Measurements from ENCODE around the gene TSPEAR.
"Not testable (repeated sequence)": the region's sequence is repeated elsewhere in the genome, so short reads cannot be mapped to it uniquely, and the experiment has no call there.

Gene TSPEAR

GRCh38 chr21:44552681-44553080 lies 158.7 kb downstream of the TSPEAR start:
- Histone ChIP-seq H3K4me3 (ENCODE audit: low read length) (no peak overlapping the region), H3K27ac (ENCODE audit: low read depth, low read length) (no peak overlapping the region), H3K36me3 (ENCODE audit: control insufficient read depth, insufficient read depth, low read length) (no peaks in the 10 kb centered on the region), H3K9ac (ENCODE audit: low read length) (no peak overlapping the region), H3K27me3 (ENCODE audit: control insufficient read depth, insufficient read depth, low read length) (peaks cover 3% of the 10 kb centered on the region), H3K4me1 (ENCODE audit: control insufficient read depth, insufficient read depth, low read length) (no peaks in the 10 kb centered on the region)

- no peak overlapping the region for H3K27ac ChIP-seq (ENCODE audit: low read depth, low read length)
- no peak overlapping the region for H3K9ac ChIP-seq (ENCODE audit: low read length)
- no peaks in the 10 kb centered on the region for H3K36me3 ChIP-seq (ENCODE audit: control insufficient read depth, insufficient read depth, low read length)
- H3K4me3 ChIP-seq (ENCODE audit: low read length), result no peak overlapping the region
- H3K27me3 ChIP-seq (ENCODE audit: control insufficient read depth, insufficient read depth, low read length), result peaks cover 3% of the 10 kb centered on the region
- no peaks in the 10 kb centered on the region for H3K4me1 ChIP-seq (ENCODE audit: control insufficient read depth, insufficient read depth, low read length)
These were observed 159.2 kb downstream of the TSPEAR start for GRCh38 chr21:44552136-44552535.

- Histone ChIP-seq H3K4me1 (ENCODE audit: control insufficient read depth, insufficient read depth, low read length) (no peaks in the 10 kb centered on the region), H3K4me3 (ENCODE audit: low read length) (no peak within 1 kb of the TSS), H3K27me3 (ENCODE audit: control insufficient read depth, insufficient read depth, low read length) (peaks cover 3% of the 10 kb centered on the region), H3K36me3 (ENCODE audit: control insufficient read depth, insufficient read depth, low read length) (no peaks in the 10 kb centered on the region), H3K9ac (ENCODE audit: low read length) (no peak within 1 kb of the TSS), H3K27ac (ENCODE audit: low read depth, low read length) (no peak within 1 kb of the TSS)
These were observed 159.9 kb downstream of the TSPEAR start, which contains the start of gene KRTAP10-2 for GRCh38 chr21:44551340-44551961. KRTAP10-2 (minus strand) TSS chr21:44551505; CDS start chr21:44551458, 47 bp downstream.

GRCh38 chr21:44550807-44551206 lies 160.6 kb downstream of the TSPEAR start:
- Histone ChIP-seq H3K27me3 (ENCODE audit: control insufficient read depth, insufficient read depth, low read length) (peaks cover 3% of the 10 kb centered on the region), H3K9ac (ENCODE audit: low read length) (no peak overlapping the region)

GRCh38 chr21:44550285-44550684 lies 161.1 kb downstream of the TSPEAR start:
- not testable (repeated sequence) for H3K27me3 ChIP-seq (ENCODE audit: control insufficient read depth, insufficient read depth, low read length); H3K4me3 ChIP-seq (ENCODE audit: low read length); H3K9ac ChIP-seq (ENCODE audit: low read length); H3K27ac ChIP-seq (ENCODE audit: low read depth, low read length); H3K4me1 ChIP-seq (ENCODE audit: control insufficient read depth, insufficient read depth, low read length); H3K36me3 ChIP-seq (ENCODE audit: control insufficient read depth, insufficient read depth, low read length)

More at GRCh38 chr21:44550807-44551206, 160.6 kb downstream of the TSPEAR start:
- H3K27ac ChIP-seq (ENCODE audit: low read depth, low read length), result no peak overlapping the region
- no peaks in the 10 kb centered on the region for H3K36me3 ChIP-seq (ENCODE audit: control insufficient read depth, insufficient read depth, low read length)
- no peak overlapping the region for H3K4me3 ChIP-seq (ENCODE audit: low read length)
- no peaks in the 10 kb centered on the region for H3K4me1 ChIP-seq (ENCODE audit: control insufficient read depth, insufficient read depth, low read length)

- H3K4me3 ChIP-seq (ENCODE audit: low read length), result no peak overlapping the region
- no peak overlapping the region for H3K27ac ChIP-seq (ENCODE audit: low read depth, low read length)
- H3K27me3 ChIP-seq (ENCODE audit: control insufficient read depth, insufficient read depth, low read length), result peaks cover 3% of the 10 kb centered on the region
- no peaks in the 10 kb centered on the region for H3K4me1 ChIP-seq (ENCODE audit: control insufficient read depth, insufficient read depth, low read length)
- H3K9ac ChIP-seq (ENCODE audit: low read length), result no peak overlapping the region
- no peaks in the 10 kb centered on the region for H3K36me3 ChIP-seq (ENCODE audit: control insufficient read depth, insufficient read depth, low read length)
These were observed 161.7 kb downstream of the TSPEAR start for GRCh38 chr21:44549525-44550211.

- Histone ChIP-seq H3K27ac (ENCODE audit: low read depth, low read length) (no peak overlapping the region), H3K4me3 (ENCODE audit: low read length) (no peak overlapping the region), H3K9ac (ENCODE audit: low read length) (no peak overlapping the region), H3K36me3 (ENCODE audit: control insufficient read depth, insufficient read depth, low read length) (no peaks in the 10 kb centered on the region), H3K27me3 (ENCODE audit: control insufficient read depth, insufficient read depth, low read length) (no peaks in the 10 kb centered on the region), H3K4me1 (ENCODE audit: control insufficient read depth, insufficient read depth, low read length) (no peaks in the 10 kb centered on the region)
These were observed 162.4 kb downstream of the TSPEAR start for GRCh38 chr21:44548922-44549321.

GRCh38 chr21:44548381-44548780 lies 163.0 kb downstream of the TSPEAR start:
- Histone ChIP-seq H3K27me3 (ENCODE audit: control insufficient read depth, insufficient read depth, low read length) (no peaks in the 10 kb centered on the region), H3K4me1 (ENCODE audit: control insufficient read depth, insufficient read depth, low read length) (no peaks in the 10 kb centered on the region), H3K27ac (ENCODE audit: low read depth, low read length) (no peak overlapping the region), H3K36me3 (ENCODE audit: control insufficient read depth, insufficient read depth, low read length) (no peaks in the 10 kb centered on the region), H3K9ac (ENCODE audit: low read length) (no peak overlapping the region), H3K4me3 (ENCODE audit: low read length) (no peak overlapping the region)

GRCh38 chr21:44547656-44548331 lies 163.6 kb downstream of the TSPEAR start:
- Histone ChIP-seq H3K27me3 (ENCODE audit: control insufficient read depth, insufficient read depth, low read length) (no peaks in the 10 kb centered on the region), H3K27ac (ENCODE audit: low read depth, low read length) (no peak overlapping the region), H3K4me1 (ENCODE audit: control insufficient read depth, insufficient read depth, low read length) (no peaks in the 10 kb centered on the region), H3K9ac (ENCODE audit: low read length) (no peak overlapping the region), H3K36me3 (ENCODE audit: control insufficient read depth, insufficient read depth, low read length) (no peaks in the 10 kb centered on the region), H3K4me3 (ENCODE audit: low read length) (no peak overlapping the region)

GRCh38 chr21:44544566-44544965 lies 166.8 kb downstream of the TSPEAR start:
- Histone ChIP-seq H3K27ac (ENCODE audit: low read depth, low read length) (no peak overlapping the region), H3K27me3 (ENCODE audit: control insufficient read depth, insufficient read depth, low read length) (no peaks in the 10 kb centered on the region), H3K36me3 (ENCODE audit: control insufficient read depth, insufficient read depth, low read length) (no peaks in the 10 kb centered on the region), H3K4me3 (ENCODE audit: low read length) (no peak overlapping the region), H3K4me1 (ENCODE audit: control insufficient read depth, insufficient read depth, low read length) (no peaks in the 10 kb centered on the region), H3K9ac (ENCODE audit: low read length) (no peak overlapping the region)

- Histone ChIP-seq H3K4me1 (ENCODE audit: control insufficient read depth, insufficient read depth, low read length) (no peaks in the 10 kb centered on the region), H3K27ac (ENCODE audit: low read depth, low read length) (no peak overlapping the region), H3K4me3 (ENCODE audit: low read length) (no peak overlapping the region), H3K36me3 (ENCODE audit: control insufficient read depth, insufficient read depth, low read length) (no peaks in the 10 kb centered on the region), H3K27me3 (ENCODE audit: control insufficient read depth, insufficient read depth, low read length) (no peaks in the 10 kb centered on the region), H3K9ac (ENCODE audit: low read length) (no peak overlapping the region)
These were observed 168.7 kb downstream of the TSPEAR start for GRCh38 chr21:44542716-44543115.

- Histone ChIP-seq H3K4me3 (ENCODE audit: low read length) (no peak overlapping the region), H3K27me3 (ENCODE audit: control insufficient read depth, insufficient read depth, low read length) (no peaks in the 10 kb centered on the region), H3K27ac (ENCODE audit: low read depth, low read length) (no peak overlapping the region), H3K36me3 (ENCODE audit: control insufficient read depth, insufficient read depth, low read length) (no peaks in the 10 kb centered on the region), H3K4me1 (ENCODE audit: control insufficient read depth, insufficient read depth, low read length) (no peaks in the 10 kb centered on the region), H3K9ac (ENCODE audit: low read length) (no peak overlapping the region)
These were observed 170.6 kb downstream of the TSPEAR start for GRCh38 chr21:44540741-44541288.
